Vagina (tissue), 2 donors: ENCODE data around the gene MITD1. TPM values are rescaled to one million over a fixed set of nuclear protein-coding genes. Genes with fewer than 3 reads are reported as not detected.
"Not testable (repeated sequence)": the region's sequence is repeated elsewhere in the genome, so short reads cannot be mapped to it uniquely, and the experiment has no call there.

Source experiments
- DNase-seq, 2 donors: peaks; one replicate each; pipeline ENCODE4 v3.0.0-alpha.2; 2017; ENCODE audit errors: extremely low spot score in 2 of 2
- H3K27ac ChIP-seq: fragments of 200-600 bp; sonication (generic); one replicate; pipeline ENCODE4 v1.5.1; 2019
- H3K27me3 ChIP-seq: fragments of 200-600 bp; sonication (generic); one replicate; pipeline ENCODE4 v1.5.1; 2019
- H3K36me3 ChIP-seq, 2 donors: fragments of 200-600 bp; sonication (generic); one replicate each; pipeline ENCODE4 v1.5.1; 2017 to 2019
- H3K4me1 ChIP-seq: fragments of 200-600 bp; sonication (generic); one replicate; pipeline ENCODE4 v1.5.1; 2019
- H3K4me3 ChIP-seq, 2 donors: fragments of 200-600 bp; sonication (generic); 1 replicate in 1 of 2; 2 replicates in 1 of 2; pipeline ENCODE4 v1.5.1; 2016 to 2019
- H3K9me3 ChIP-seq: fragments of 200-600 bp; sonication (generic); one replicate; pipeline ENCODE4 v1.5.1; 2019
- CTCF ChIP-seq, 3 experiments: fragments of 450-650 bp in 2 of 3; fragments of 200-600 bp in 1 of 3; sonication (generic) in 1 of 3; IDR thresholded peaks; one replicate each; pipeline ENCODE4 v1.5.1; 2017 to 2019; ENCODE audit warnings: antibody characterized with exemption in 3 of 3, mild to moderate bottlenecking in 2 of 3, moderate library complexity in 2 of 3
- POLR2A ChIP-seq, 2 donors: fragments of 450-650 bp; IDR thresholded peaks; one replicate each; pipeline ENCODE4 v1.6.1; 2017; ENCODE audit warnings: antibody characterized with exemption in 2 of 2, mild to moderate bottlenecking in 2 of 2, moderate library complexity in 2 of 2
- POLR2AphosphoS5 ChIP-seq, 2 donors: sonication (generic); formaldehyde crosslinking; IDR thresholded peaks; one replicate each; pipeline ENCODE4 v1.9.0; 2017; ENCODE audit warnings: antibody characterized with exemption in 2 of 2, mild to moderate bottlenecking in 2 of 2, low read depth in 1 of 2; ENCODE audit not compliant: insufficient read depth in 1 of 2
- intact Hi-C: fragments of 100-400 bp; cut with DNase I; formaldehyde crosslinking; loops from one replicate; pipeline ENCODE4 v1.15.1; 2023
- small RNA-seq: library from RNA; depleted of rRNA; stranded (forward); fragments of <200 nt; gene quantifications from one replicate; pipeline ENCODE3, GENCODE V24; 2016
- total RNA-seq: library from RNA; depleted of rRNA; stranded (reverse); fragments of >200 nt; gene quantifications from one replicate; pipeline ENCODE4 v1.2.3, GENCODE V29; 2016

Gene MITD1
- total RNA-seq, 1 donor from 2014 or later: 23.3 TPM

- no peak overlapping the region for H3K4me3 ChIP-seq
- peaks cover 17% of the 10 kb centered on the region for H3K4me1 ChIP-seq
- intact Hi-C loops: no loop called here
Measured at GRCh38 chr2:99139003-99139402, 41.9 kb downstream of the MITD1 start.

GRCh38 chr2:99135044-99135556 is 45.8 kb downstream of the MITD1 start:
- H3K4me1 ChIP-seq, DNase-seq, intact Hi-C loops, H3K27ac ChIP-seq, H3K27me3 ChIP-seq, H3K36me3 ChIP-seq, H3K4me3 ChIP-seq: not testable (repeated sequence)
- H3K9me3 ChIP-seq: peaks cover 11% of the 10 kb centered on the region

More at GRCh38 chr2:99139003-99139402, 41.9 kb downstream of the MITD1 start:
- no peak for DNase-seq
- Histone ChIP-seq H3K9me3 (no peaks in the 10 kb centered on the region), H3K36me3 (no peaks in the 10 kb centered on the region), H3K27me3 (no peaks in the 10 kb centered on the region), H3K27ac (no peak overlapping the region)
- TF ChIP-seq POLR2AphosphoS5 (IDR thresholded peaks at IDR 0.05; ENCODE audit: insufficient read depth in 1 of 2, low read depth in 1 of 2) (no peak), CTCF (IDR thresholded peaks at IDR 0.05) (no peak), POLR2A (IDR thresholded peaks at IDR 0.05) (no peak)

GRCh38 chr2:99127981-99128380 is 52.9 kb downstream of the MITD1 start:
- H3K27me3 ChIP-seq: no peaks in the 10 kb centered on the region
- H3K4me3 ChIP-seq: no peak overlapping the region
- H3K4me1 ChIP-seq: no peaks in the 10 kb centered on the region
- no peak overlapping the region for H3K27ac ChIP-seq
- intact Hi-C loops: no loop called here
- H3K9me3 ChIP-seq: peaks cover 24% of the 10 kb centered on the region
- TF ChIP-seq CTCF (IDR thresholded peaks at IDR 0.05) (no peak), POLR2A (IDR thresholded peaks at IDR 0.05) (no peak), POLR2AphosphoS5 (IDR thresholded peaks at IDR 0.05; ENCODE audit: insufficient read depth in 1 of 2, low read depth in 1 of 2) (no peak)
- DNase-seq: no peak
- peaks cover 0 to 18% of the 10 kb centered on the region in 2 donors for H3K36me3 ChIP-seq

Small RNA genes within 50 kb of the gene (small RNA-seq; reads per million reads assigned to genes)
- gene AC092587.1: not detected

Other genes starting within 250 kb of the MITD1 start
- 6.4 TPM for gene CRACDL, start 244.8 kb downstream of the MITD1 start, total RNA-seq
- not detected for gene C2orf15, start 39.4 kb downstream of the MITD1 start, total RNA-seq
- 3.7 TPM for gene TSGA10, start 26.1 kb downstream of the MITD1 start, total RNA-seq
- 3.9 TPM for gene LIPT1, start 26.1 kb downstream of the MITD1 start, total RNA-seq
- gene MRPL30, start 126 bp upstream of the MITD1 start, total RNA-seq: 27.0 TPM
- not detected for gene LYG2, start 74.6 kb upstream of the MITD1 start, total RNA-seq
- not detected for gene LYG1, start 120.1 kb upstream of the MITD1 start, total RNA-seq
- 37.1 TPM for gene TXNDC9, start 155.3 kb upstream of the MITD1 start, total RNA-seq
- gene EIF5B, start 156.3 kb upstream of the MITD1 start, total RNA-seq: 31.2 TPM